GM19043 (cell line): ENCODE measurements around the gene SLC23A2.
"Not testable (repeated sequence)": the region's sequence is repeated elsewhere in the genome, so short reads cannot be mapped to it uniquely, and the experiment has no call there.

Experiments used
- ATAC-seq: cut with Tn5 transposase; IDR thresholded peaks from one replicate; pipeline ENCODE4 v1.9.1; 2021; ENCODE audit warnings: low read depth; ENCODE audit not compliant: unreplicated experiment

The SLC23A2 gene

DNA sequence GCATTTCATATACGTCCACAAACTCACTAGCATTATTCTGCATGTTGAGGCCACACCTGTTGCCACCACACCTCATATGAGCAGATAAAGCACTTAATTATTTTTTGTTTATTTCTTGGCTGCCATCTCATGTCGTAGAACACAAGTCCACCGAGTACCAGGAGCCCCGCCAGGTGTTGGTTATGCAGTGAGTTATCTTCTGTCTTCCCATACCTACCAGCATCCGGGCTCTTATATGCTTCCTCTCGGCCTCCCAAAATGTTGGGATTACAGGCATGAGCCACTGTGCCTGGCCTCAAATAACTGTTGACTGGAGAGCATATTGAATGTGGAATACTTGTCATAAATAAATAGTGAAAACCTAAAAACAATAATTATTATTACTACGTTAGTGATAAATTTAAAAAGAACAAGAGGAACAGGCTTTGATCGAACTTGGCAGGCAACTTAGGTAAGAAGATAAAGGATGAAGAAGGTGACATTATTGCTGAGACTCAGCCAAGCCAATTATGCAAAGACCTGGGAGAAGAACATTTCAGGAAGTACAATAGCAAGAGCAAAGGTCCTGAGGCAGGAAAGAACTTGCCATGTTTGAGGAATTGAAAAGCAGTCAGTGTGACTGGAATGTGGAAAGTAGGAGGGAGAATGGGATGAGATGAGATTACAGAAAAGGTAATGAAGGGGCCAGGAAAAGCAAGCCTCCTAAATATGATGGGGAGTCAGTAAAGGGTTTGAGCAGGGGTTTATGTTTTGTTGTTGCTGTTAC is 12.6 kb upstream of the SLC23A2 start:
- ATAC-seq, result no peak

DNA sequence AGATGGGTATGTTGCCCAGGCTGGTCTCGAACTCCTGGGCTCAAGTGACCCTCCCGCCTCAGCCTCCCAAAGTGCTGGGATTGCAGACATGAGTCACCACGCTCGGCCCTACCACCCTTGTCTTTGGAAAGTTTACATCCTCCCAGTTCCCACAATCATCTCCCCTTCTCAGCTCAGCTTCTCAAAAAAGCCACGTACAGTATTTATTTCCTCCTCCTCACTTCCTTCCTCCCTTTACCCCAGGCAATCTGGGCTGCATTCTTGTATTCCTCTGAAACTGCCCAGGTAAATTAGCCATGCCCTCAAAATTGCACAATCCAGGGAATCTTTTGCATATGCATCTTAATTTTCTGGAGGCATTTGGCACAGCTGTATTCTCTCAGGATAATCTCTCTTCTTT is 7.4 kb upstream of the SLC23A2 start:
- ATAC-seq, result no peak

DNA sequence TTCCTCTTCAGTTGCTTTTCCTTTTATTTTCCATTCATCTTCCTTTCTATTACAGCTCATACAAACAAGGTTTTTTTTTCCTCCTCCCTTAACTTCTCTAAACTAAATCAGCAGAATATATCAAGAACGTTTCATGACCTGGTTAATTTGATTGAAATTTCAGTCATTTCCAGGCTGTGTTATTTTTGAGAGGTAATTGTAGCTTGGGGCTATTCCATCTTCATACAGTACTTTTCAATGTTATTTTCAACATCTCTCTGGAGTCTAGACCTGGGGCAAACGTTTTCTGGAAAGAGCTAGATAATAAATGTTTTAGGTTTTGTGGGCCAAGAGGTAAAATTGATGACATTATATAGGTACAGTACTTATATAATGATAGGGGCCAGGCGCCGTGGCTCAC is 4.0 kb upstream of the SLC23A2 start:
- ATAC-seq, result no peak

DNA sequence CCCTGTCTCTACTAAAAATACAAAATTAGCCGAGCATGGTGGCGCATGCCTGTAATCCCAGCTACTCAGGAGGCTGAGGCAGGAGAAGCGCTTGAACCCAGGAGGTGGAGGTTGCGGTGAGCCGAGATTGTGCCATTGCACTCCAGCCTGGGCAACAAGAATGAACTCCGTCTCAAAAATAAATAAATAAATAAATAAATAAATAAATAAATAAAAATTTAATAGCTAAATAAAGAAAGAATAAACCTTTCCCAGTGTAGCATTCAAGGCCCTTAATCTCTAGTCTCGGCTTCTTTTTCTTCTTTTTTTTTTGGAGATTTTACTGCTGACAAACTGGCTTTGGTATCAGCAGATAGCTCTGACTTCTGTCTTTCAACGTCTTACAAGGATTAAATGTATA is 3.5 kb upstream of the SLC23A2 start:
- ATAC-seq, result not testable (repeated sequence)

DNA sequence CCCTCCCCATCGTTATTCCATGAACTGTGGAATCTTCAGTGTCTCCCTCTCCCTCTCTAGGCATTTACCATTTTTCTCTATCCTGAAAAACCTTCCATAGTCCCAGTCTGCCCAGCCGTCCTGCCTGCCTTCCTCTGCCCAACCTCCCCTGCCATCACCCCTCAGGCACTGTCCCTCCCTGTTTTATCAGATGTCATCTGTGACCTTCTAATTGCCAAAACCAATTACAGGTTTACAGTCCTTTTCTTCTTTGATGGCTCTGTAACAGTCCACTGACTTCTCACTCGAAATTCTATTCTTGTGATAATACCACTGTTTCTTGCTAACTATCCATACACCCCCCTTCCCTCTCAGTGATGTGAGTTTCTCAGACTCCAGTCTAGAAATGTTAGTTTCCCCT is 2.3 kb upstream of the SLC23A2 start:
- ATAC-seq, result no peak

DNA sequence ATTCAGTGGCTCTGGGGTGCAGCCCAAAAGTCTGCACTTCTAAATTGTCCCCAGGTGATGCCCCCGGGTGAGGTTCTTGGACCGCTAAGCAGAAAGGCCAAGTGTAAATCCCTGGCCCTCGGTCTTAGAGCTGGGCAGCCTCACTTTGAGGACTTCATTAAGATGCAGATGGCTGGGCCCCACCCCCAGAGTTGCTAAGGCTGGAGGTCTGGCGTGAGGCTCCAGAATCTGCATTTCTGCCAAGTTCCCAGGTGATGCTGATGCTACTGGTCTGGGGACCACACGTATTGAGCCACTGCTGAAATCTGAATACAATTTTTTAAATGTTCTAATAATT is 735 bp upstream of the SLC23A2 start:
- no peak for ATAC-seq

DNA sequence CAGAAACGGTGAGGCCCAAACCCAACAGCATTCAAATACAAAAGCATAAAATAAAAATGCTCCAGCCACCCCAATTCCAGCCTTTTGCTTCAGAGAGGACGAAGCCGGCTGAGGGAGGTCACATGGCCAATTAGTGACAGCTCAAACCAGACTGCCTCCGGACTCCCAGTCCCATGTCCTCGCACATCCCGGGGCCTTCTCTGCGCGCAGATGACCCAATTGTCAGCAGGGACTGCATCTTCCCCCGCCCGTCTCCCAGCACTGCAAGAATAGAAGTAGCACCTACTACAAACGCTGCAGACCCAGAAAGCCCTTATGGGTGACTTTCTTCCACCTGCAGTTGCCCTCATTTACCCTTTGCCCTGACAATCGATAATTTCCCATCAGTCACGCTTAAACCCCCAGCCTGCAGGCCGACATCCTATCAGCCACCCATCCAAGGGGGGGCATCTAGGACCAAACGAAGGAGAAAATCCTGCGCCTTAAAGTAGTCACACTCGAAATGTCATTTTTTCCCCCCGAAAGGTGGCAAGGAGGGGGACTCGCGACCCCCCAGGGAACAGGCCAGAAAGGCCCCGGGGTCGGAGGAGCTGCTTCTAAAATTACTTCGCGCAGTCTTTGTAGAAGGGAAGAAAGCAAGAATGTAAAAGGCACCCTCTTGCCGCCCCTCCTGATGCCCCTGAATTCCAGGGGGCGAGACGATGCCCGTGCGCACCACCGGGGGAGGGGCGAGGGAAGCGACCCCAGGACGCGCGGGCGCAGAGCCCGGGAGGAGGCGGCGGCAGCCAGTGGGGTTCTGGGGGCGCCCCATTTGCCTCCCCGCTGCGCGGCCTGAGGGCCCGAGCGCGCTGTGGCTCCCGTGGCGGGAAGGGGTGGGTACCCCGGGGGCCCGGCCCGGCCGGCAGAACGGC is 792 bp downstream of the SLC23A2 start:
- peak; percentile 30 for ATAC-seq

DNA sequence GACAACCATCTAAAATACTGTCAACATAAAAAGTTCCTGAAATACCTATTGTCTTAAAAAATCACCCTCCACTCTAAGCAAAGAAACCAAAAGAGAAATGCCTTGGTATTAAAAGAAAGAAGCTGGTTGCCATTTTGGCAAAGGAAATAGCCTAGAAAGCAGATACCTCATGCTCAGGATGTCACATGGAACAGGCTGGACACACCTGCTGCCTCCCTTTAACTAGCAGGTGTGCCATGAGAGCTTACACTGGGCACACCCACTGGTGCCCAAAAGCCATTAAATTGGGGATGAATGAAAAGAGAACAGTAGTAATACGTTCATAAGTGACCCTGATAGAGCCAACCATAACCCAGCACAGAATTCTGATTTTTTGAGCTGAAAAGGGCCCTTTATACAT is 1.5 kb downstream of the SLC23A2 start:
- no peak for ATAC-seq

DNA sequence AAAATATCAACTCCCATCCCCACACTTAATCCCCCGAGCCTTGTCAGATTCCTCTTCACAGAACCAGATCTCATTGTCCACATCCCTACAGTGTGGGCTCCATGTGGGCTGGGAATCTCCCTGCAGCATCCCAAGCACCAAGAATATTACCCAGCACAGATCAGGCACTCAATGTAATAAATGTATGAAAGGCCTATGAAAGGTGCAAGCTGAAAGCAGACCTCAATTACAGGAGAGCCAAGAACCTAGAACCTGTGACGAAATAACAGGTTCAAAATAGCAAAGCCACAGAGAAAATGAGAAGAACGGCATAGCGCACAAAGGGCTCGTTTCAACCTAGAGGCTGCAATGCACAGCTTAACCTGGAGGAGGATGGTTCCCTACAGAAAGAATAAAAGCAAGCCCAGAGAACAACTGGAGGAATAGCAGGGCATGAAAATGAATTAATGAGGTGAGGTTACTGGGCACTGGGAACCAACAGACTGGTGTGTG is 3.1 kb downstream of the SLC23A2 start:
- ATAC-seq, result no peak

DNA sequence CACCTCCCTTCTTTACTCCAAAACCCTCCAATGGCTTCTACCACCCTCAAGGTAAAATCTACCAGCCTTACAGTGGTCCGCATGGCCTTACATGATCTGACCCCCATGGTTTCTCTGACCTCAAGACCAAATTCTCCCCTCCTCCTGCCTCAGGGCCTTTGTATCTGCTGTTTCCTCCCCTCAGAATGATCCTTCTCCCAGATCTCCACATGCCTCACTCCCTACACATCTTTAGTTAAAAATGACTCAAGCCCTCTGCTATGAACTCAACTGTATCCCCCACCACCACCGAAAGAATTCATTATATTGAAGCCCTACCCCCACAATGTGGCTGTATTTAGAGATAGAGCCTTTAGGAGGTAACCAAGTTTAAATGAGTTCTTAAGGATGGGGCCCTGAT is 4.1 kb downstream of the SLC23A2 start:
- no peak for ATAC-seq

DNA sequence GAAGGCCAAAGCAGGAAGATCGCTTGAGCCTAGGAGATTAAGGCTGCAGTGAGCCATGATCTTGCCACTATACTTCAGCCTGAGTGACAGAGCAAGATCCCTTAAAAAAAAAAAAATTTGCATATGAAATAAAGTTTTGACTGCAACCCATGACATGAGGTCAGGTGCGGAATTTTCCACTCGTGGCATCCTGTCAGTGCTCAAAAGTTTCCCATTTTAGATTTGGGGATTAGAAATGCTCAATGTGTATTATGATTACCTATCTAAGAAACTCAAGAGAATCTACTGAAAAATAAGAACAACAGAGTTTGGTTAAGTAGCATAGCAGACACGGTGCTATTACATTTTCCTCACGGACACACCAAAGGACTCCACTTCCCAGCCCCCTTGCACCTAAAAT is 11.7 kb downstream of the SLC23A2 start:
- ATAC-seq, result no peak

DNA sequence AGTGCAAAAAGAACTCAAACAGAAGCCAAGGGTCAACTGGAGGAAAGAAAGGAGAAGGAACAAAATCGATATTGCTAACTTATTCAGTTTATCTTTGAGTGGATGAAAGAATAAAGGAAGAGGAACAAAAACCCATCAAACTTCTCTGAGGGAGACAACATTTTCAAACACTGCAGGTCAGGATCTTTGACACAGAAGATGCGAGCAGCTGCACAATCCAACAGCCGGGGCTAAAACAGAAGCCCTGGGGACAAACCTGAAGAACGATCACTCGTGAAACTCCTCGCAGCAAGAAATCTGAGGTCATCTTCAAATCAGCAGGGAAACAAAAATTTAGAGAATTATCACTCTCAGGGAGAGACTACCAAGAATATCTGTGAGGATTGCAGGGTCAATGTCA is 14.2 kb downstream of the SLC23A2 start:
- no peak for ATAC-seq

DNA sequence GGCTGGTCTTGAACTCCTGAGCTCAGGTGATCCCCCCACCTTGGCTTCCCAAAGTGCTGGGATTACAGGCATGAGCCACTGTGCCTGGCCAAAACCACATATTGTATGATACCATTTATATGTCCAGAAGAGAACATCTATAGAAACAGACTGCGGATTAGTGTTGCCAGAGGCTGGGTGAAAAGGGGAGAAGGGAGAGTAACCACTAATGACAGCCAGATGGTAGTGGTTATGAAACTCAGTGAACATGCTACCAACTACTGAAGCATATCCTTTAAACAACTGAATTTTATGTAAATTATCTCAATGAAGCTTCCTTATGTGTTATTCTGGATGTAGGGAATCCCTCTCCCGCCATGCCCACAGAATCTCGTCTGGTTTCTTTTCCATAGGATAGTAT is 15.7 kb downstream of the SLC23A2 start:
- ATAC-seq, result no peak

DNA sequence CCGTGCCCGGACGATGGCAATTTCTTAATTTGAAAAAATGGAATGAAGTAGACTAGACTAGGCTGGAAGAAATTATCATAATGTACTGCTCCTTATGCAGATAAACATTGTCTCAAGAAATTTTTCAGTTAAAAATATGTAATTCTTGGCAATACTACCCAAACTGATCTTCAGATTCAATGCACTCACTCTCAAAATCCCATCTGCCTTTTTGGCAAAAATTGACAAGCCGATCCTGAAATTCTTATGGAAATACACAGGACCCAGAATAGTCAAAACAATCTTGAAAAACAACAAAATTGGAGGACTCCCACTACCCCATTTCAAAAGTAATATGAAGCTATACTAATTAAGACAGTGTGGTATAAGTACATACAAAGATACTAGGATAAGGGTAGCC is 19.0 kb downstream of the SLC23A2 start:
- ATAC-seq, result no peak

DNA sequence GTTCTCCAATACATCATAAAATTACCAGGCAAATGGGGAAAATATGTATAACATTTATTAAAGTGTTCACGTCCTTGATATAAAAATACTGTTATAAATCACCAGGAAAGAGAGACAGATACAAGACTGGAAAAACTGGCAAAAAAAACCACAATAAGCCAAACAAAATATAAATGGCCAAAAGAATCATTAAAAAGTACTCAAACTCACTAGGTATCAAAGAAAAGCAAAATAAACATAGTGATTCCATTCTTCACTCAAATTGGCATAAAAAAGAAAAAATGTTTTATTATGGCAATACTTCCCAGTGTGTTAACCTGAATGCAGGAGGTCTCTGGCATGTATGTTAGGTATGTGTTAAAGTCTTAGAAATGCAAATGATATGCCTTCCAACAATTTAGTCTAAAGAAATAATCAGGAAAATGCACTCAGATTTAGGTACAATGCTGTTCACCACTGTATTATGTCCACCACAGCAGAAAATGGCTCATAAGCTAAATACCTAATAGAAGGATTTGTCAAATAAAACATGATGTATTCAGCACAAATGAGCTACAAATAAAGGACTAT is 21.4 kb downstream of the SLC23A2 start:
- ATAC-seq, result no peak

DNA sequence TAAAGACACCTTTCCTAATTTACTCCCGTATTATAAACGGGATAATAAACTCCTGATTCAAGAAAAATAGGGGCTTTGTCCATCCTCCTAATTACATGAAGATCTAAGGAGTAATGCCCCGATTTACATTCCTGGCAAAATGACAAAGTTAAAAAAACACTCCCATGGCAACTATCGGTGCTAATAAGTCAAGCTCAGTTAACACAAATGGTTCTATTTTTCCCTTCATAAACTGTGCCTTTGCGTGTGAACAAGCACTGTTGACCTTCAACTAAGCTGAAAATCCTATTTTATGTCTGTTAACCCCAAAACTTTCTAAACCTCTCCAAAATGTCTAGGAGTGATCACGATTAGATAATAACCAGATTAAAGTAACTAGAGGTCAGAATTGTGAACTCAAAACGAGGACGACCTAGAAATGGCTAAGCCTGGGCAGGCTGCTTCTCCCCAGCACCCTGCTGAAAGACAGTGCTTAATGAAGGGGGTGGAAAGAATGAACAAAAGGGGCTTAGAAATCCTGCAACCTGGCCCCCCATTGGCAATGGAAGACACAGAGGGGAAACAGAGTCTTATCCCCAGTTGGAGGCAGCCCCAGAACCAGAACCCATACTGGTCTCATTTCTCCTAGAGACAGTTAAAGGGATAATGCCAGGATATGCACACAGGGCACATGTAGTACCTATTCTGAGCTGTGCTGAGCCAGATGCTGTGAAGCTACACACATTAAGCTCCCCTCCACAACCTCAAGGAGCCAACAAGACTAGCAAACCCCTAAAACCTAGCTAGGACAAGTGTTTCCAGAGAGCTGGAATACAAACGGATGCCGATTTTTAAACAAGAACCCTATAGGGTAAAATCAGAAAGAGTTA is 23.0 kb downstream of the SLC23A2 start:
- ATAC-seq, result no peak

DNA sequence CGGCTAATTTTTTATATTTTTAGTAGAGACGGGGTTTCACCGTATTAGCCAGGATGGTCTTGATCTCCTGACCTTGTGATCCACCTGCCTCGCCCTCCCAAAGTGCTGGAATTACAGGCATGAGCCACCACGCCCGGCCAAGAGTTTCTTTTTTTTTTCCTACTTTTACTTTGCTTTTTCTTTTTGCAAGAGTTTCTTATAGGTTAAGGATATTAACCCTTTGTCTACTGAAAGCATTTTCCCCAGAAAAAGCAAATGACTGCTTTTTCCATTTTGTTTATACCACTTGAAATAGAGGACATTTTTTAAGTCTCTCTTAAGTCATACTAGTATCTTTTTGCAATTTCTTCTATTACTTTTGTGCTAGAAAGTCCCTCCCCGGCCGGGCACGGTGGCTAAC is 25.3 kb downstream of the SLC23A2 start:
- not testable (repeated sequence) for ATAC-seq

DNA sequence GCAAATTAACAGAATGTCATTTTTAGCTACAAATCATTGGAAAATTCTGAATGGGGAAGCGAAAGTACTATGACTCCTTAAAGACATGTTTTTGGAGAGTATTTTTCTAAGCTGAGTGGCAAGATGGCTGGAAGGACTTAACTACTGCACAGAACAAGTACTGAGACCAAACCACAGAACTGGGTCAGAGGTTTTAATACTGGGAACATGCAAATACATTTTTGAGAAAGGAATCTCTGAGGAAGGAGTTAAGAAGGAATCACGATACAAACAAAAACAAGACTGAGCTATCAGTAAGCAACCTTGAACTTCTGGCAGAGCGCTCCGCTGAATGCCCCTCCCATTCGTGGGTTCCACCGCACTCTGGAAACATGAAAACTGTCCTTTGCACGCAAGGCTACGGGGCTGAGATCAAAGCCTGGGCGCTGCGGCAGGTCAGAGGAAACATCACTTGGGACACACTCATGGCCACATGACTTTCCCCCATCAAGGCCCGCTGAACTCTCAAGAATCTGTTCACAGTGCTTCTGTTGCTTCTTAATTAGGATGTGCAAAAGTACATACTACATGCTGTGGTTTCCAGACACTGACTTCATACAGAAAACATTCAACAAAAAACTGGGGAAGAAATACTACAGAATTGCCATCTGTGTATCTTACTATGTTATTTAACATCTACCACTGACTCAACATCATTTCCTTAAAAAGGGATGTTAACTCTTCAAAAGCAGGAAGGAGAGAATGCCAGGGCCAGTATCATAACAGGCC is 27.8 kb downstream of the SLC23A2 start:
- ATAC-seq, result peak; percentile 72

DNA sequence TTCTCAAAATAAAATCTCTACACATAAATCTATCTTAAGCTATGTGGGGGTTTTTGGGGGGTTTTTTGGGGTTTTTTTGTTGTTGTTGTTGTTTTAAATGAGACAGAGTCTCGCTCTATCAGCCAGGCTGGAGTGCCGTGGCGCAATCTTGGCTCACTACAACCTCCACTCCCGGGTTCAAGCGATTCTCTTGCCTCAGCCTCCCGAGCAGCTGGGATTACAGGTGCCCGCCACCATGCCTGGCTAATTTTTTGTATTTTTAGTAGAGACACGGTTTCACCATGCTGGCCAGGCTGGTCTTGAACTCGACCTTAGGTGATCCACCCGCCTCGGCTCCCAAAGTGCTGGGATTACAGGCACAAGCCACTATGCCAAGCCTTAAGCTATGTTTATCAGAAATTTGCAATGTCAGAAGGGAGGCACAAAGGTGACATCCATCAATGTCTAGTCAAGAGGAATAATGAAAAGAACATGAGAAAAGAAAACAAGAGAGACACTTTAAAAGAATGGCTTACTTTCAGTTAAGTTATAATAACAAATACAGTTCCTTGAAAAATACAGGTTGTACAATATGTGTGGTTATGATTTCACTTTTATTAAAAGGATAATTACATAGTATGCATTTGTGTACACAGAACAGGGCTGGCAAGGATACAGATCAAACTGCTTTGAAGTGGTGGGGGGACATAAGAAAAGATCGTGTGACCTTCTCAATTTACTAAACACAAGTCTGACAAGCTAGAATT is 28.6 kb downstream of the SLC23A2 start:
- ATAC-seq, result no peak
